ENCODE results near the gene CHMP2A.

- TF ChIP-seq CTCF (IDR thresholded peaks at IDR 0.05) (no peak), POLR2A (IDR thresholded peaks at IDR 0.05) (no peak)
Measured at GRCh38 chr19:58549664-58550361, 5.1 kb downstream of the CHMP2A start.
